HG02973 (cell line): ENCODE measurements around the gene NARF.

Experiments
- ATAC-seq: cut with Tn5 transposase; IDR thresholded peaks from one replicate; pipeline ENCODE4 v1.9.1; 2021; ENCODE audit warnings: moderate library complexity; ENCODE audit not compliant: unreplicated experiment

Gene NARF

GRCh38 chr17:82470065-82470464, 11.5 kb downstream of the NARF start:
- ATAC-seq: no peak

GRCh38 chr17:82474223-82475010, 15.9 kb downstream of the NARF start:
- no peak for ATAC-seq

GRCh38 chr17:82475458-82475857, 16.9 kb downstream of the NARF start:
- ATAC-seq: no peak

GRCh38 chr17:82477934-82478333, 19.4 kb downstream of the NARF start:
- ATAC-seq: no peak

GRCh38 chr17:82479602-82480001, 21.1 kb downstream of the NARF start:
- no peak for ATAC-seq

GRCh38 chr17:82480318-82480717, 21.8 kb downstream of the NARF start:
- no peak for ATAC-seq

GRCh38 chr17:82483204-82483660, 24.7 kb downstream of the NARF start:
- ATAC-seq: no peak

GRCh38 chr17:82483836-82484235, 25.3 kb downstream of the NARF start:
- ATAC-seq: no peak

- no peak for ATAC-seq
These were observed 27.9 kb downstream of the NARF start for GRCh38 chr17:82486231-82487094.

GRCh38 chr17:82487910-82488309, 29.4 kb downstream of the NARF start:
- no peak for ATAC-seq

- no peak for ATAC-seq
These were observed 30.6 kb downstream of the NARF start for GRCh38 chr17:82489117-82489516.

GRCh38 chr17:82489851-82490511, 31.4 kb downstream of the NARF start:
- no peak for ATAC-seq

GRCh38 chr17:82490512-82491195, 32.1 kb downstream of the NARF start:
- no peak for ATAC-seq

GRCh38 chr17:82491196-82491530, 32.6 kb downstream of the NARF start:
- no peak for ATAC-seq

- no peak for ATAC-seq
These were observed 33.0 kb downstream of the NARF start for GRCh38 chr17:82491533-82491932.

GRCh38 chr17:82492643-82493225, 34.2 kb downstream of the NARF start:
- ATAC-seq: no peak

GRCh38 chr17:82493226-82493781, 34.8 kb downstream of the NARF start:
- no peak for ATAC-seq

GRCh38 chr17:82494236-82495055, 35.9 kb downstream of the NARF start:
- peak; percentile 45 for ATAC-seq

- ATAC-seq: no peak
These were observed 37.4 kb downstream of the NARF start for GRCh38 chr17:82495844-82496528.
